Measurements from ENCODE around the gene SUGCT. TPM values are rescaled to one million over a fixed set of nuclear protein-coding genes. Genes with fewer than 3 reads are reported as not detected.

SUGCT gene
- total RNA-seq, 1 experiment from 2014 or later = 5.4 TPM

- no peak overlapping the region for H2AK5ac ChIP-seq (ENCODE audit: insufficient read length, low read length)
- H4K20me1 ChIP-seq (ENCODE audit: control insufficient read depth, insufficient read depth, insufficient read length) = no peaks in the 10 kb centered on the region
- Mint-ChIP-seq H3K9me3 (no peaks in the 10 kb centered on the region), H3K4me1 (0 out of 4 replicates have a peak, but pooled peaks cover 5 to 6% of the 10 kb centered on the region in 2 experiments), H3K27ac (no peak overlapping the region), H3K4me3 (no peak overlapping the region), H3K27me3 (ENCODE audit: low read depth) (no peaks in the 10 kb centered on the region), H3K36me3 (ENCODE audit: insufficient read depth in 1 of 3, low read depth in 3 of 3) (no peaks in the 10 kb centered on the region)
- no peak for TF ChIP-seq CTCF (conservative IDR thresholded peaks at IDR 0.05)
- no peak overlapping the region for H3K4me2 ChIP-seq (ENCODE audit: insufficient read depth, insufficient read length, low read length)
- H3K23me2 ChIP-seq (ENCODE audit: insufficient read length, low read depth, low read length, poor library complexity, severe bottlenecking) = no peaks in the 10 kb centered on the region
- H3K27ac ChIP-seq (ENCODE audit: insufficient read length, low read depth, low read length) = no peak overlapping the region
- no peak overlapping the region for H2BK20ac ChIP-seq (ENCODE audit: low read depth, low read length, poor library complexity, severe bottlenecking)
- H3K79me1 ChIP-seq (ENCODE audit: insufficient read depth, low read depth, low read length, poor library complexity, severe bottlenecking) = no peaks in the 10 kb centered on the region
- no peak overlapping the region for H3K9ac ChIP-seq (ENCODE audit: extremely low read depth, insufficient read length, low read length)
- H3K18ac ChIP-seq (ENCODE audit: insufficient read length, low read depth, low read length) = no peak overlapping the region
- H2AFZ ChIP-seq (ENCODE audit: low read length) = no peak overlapping the region
- no peaks in the 10 kb centered on the region for H3K4me1 ChIP-seq (ENCODE audit: insufficient read depth, low read length)
- no peak overlapping the region for H3K23ac ChIP-seq (ENCODE audit: insufficient read length, low read depth, low read length)
- no peak overlapping the region for H2BK5ac ChIP-seq (ENCODE audit: insufficient read length, low read length)
- H4K91ac ChIP-seq (ENCODE audit: insufficient read length, low read depth, low read length) = no peak overlapping the region
- no peak overlapping the region for H4K8ac ChIP-seq (replicated peaks; ENCODE audit: insufficient read length, low read depth, low read length)
- no peak overlapping the region for H4K5ac ChIP-seq (ENCODE audit: insufficient read length, low read depth, low read length)
- no peak overlapping the region for H3K14ac ChIP-seq (ENCODE audit: insufficient read depth, low read length)
- H3K9me3 ChIP-seq (ENCODE audit: control insufficient read depth, low read depth, low read length) = no peaks in the 10 kb centered on the region
- no peaks in the 10 kb centered on the region; the same call in 1 of the 2 replicates for H3K79me2 ChIP-seq (ENCODE audit: insufficient read depth, low read length)
- H2BK120ac ChIP-seq (ENCODE audit: low read depth, low read length, poor library complexity, severe bottlenecking) = no peak overlapping the region
- H3K56ac ChIP-seq (ENCODE audit: insufficient read length, low read depth, low read length) = no peak overlapping the region
- WGBS (ENCODE audit: extremely low coverage, insufficient read length, low lambda C conversion rate) = no CpG with 5 or more reads among the region's 3 CpGs
- H3T11ph ChIP-seq (ENCODE audit: low read length) = no peak overlapping the region
- H3K4ac ChIP-seq (ENCODE audit: low read depth, low read length) = no peak overlapping the region
- no peak overlapping the region for H2BK15ac ChIP-seq (ENCODE audit: low read depth, low read length)
- no peak for DNase-seq
- no peaks in the 10 kb centered on the region for H3K27me3 ChIP-seq (ENCODE audit: insufficient read depth, low read length)
- H2BK12ac ChIP-seq (ENCODE audit: insufficient read length, low read depth, low read length) = no peak overlapping the region
Measured at GRCh38 chr7:40542982-40543741, 408.4 kb downstream of the SUGCT start.
